Loucy (cell line): ENCODE results near the gene SLCO6A1.

ENCODE experiments used
- H2AFZ ChIP-seq: fragments of 200-600 bp; sonication (generic); 2 replicates; pipeline ENCODE4 v1.6.0; 2016; ENCODE audit warnings: antibody characterized with exemption, mild to moderate bottlenecking, low read length, moderate library complexity
- H3F3A ChIP-seq: fragments of 200-600 bp; 2 replicates; pipeline ENCODE4 v1.6.0; 2016; ENCODE audit warnings: antibody characterized with exemption, low read depth, mild to moderate bottlenecking
- H3K27me3 ChIP-seq: fragments of 200-600 bp; sonication (generic); 2 replicates; pipeline ENCODE4 v1.6.1; 2014; ENCODE audit warnings: low read length, mild to moderate bottlenecking; ENCODE audit not compliant: insufficient read depth, poor library complexity, severe bottlenecking
- H3K36me3 ChIP-seq: fragments of 200-600 bp; sonication (generic); 2 replicates; pipeline ENCODE4 v1.6.1; 2016; ENCODE audit warnings: low read length; ENCODE audit not compliant: insufficient read depth
- H3K4me1 ChIP-seq: fragments of 200-600 bp; sonication (generic); 2 replicates; pipeline ENCODE4 v1.5.1; 2014; ENCODE audit warnings: low read length, mild to moderate bottlenecking; ENCODE audit not compliant: insufficient read depth, poor library complexity, severe bottlenecking
- H3K4me2 ChIP-seq: fragments of 200-600 bp; sonication (generic); 2 replicates; pipeline ENCODE4 v1.6.0; 2014; ENCODE audit warnings: antibody characterized with exemption, low read length, low read depth, mild to moderate bottlenecking; ENCODE audit not compliant: poor library complexity, severe bottlenecking
- H3K4me3 ChIP-seq: fragments of 200-600 bp; sonication (generic); 2 replicates; pipeline ENCODE4 v1.5.1; 2014; ENCODE audit warnings: low read length, mild to moderate bottlenecking, mixed read lengths; ENCODE audit not compliant: poor library complexity, severe bottlenecking
- H3K79me2 ChIP-seq: fragments of 200-600 bp; sonication (generic); 2 replicates; pipeline ENCODE4 v1.6.1; 2014; ENCODE audit warnings: low read length; ENCODE audit not compliant: insufficient read depth
- H3K9ac ChIP-seq: fragments of 200-600 bp; sonication (generic); 2 replicates; pipeline ENCODE4 v1.6.0; 2014; ENCODE audit warnings: mild to moderate bottlenecking, low read depth, low read length, moderate library complexity; ENCODE audit not compliant: poor library complexity, severe bottlenecking
- H3K9me2 ChIP-seq: fragments of 200-600 bp; sonication (generic); replicated peaks from 2 replicates; pipeline ENCODE4 v1.6.1; 2016; ENCODE audit warnings: low read depth, low read length, mixed read lengths
- H3K9me3 ChIP-seq: fragments of 200-600 bp; sonication (generic); 2 replicates; pipeline ENCODE4 v1.6.1; 2014; ENCODE audit warnings: mild to moderate bottlenecking, antibody characterized with exemption, low read length, low read depth; ENCODE audit not compliant: insufficient read depth
- H4K20me1 ChIP-seq: fragments of 200-600 bp; sonication (generic); 2 replicates; pipeline ENCODE4 v1.6.0; 2014; ENCODE audit warnings: antibody characterized with exemption, low read length, mild to moderate bottlenecking; ENCODE audit not compliant: insufficient read depth, poor library complexity, severe bottlenecking
- CTCF ChIP-seq: fragments of 200-600 bp; sonication (generic); conservative IDR thresholded peaks from 2 replicates; pipeline ENCODE4 v1.5.1; 2014; ENCODE audit warnings: mild to moderate bottlenecking, antibody characterized with exemption, low read length
- EZH2phosphoT487 ChIP-seq: fragments of 200-600 bp; IDR thresholded peaks from 2 replicates; pipeline ENCODE4 v1.6.1; 2018; ENCODE audit warnings: antibody characterized with exemption, mild to moderate bottlenecking, moderate library complexity, borderline replicate concordance

Gene SLCO6A1

GRCh38 chr5:102531506-102531905 is 32.7 kb upstream of the SLCO6A1 start:
- no peaks in the 10 kb centered on the region for H3K4me1 ChIP-seq
- no peaks in the 10 kb centered on the region for H3F3A ChIP-seq
- no peaks in the 10 kb centered on the region for H3K79me2 ChIP-seq
- no peaks in the 10 kb centered on the region for H3K9me3 ChIP-seq
- H3K9ac ChIP-seq, result no peak overlapping the region
- TF ChIP-seq CTCF, result no peak
- no peak for TF ChIP-seq EZH2phosphoT487
- no peaks in the 10 kb centered on the region for H3K9me2 ChIP-seq
- H4K20me1 ChIP-seq, result no peaks in the 10 kb centered on the region
- no peak overlapping the region for H3K4me3 ChIP-seq
- no peaks in the 10 kb centered on the region for H3K36me3 ChIP-seq
- no peak overlapping the region for H2AFZ ChIP-seq
- no peak overlapping the region for H3K4me2 ChIP-seq
- no peaks in the 10 kb centered on the region for H3K27me3 ChIP-seq

GRCh38 chr5:102529447-102529846 is 30.6 kb upstream of the SLCO6A1 start:
- no peaks in the 10 kb centered on the region for H4K20me1 ChIP-seq
- H3K79me2 ChIP-seq, result no peaks in the 10 kb centered on the region
- H3K4me3 ChIP-seq, result no peak overlapping the region
- no peaks in the 10 kb centered on the region for H3K9me3 ChIP-seq
- H3K27me3 ChIP-seq, result no peaks in the 10 kb centered on the region
- no peaks in the 10 kb centered on the region for H3K36me3 ChIP-seq
- H3K4me2 ChIP-seq, result no peak overlapping the region
- H3F3A ChIP-seq, result no peaks in the 10 kb centered on the region
- no peaks in the 10 kb centered on the region for H3K4me1 ChIP-seq
- no peak overlapping the region for H3K9ac ChIP-seq
- no peaks in the 10 kb centered on the region for H3K9me2 ChIP-seq
- TF ChIP-seq EZH2phosphoT487 (no peak), CTCF (no peak)
- no peak overlapping the region; the same call in 1 of the 2 replicates for H2AFZ ChIP-seq

GRCh38 chr5:102529031-102529430 is 30.2 kb upstream of the SLCO6A1 start:
- Histone ChIP-seq H4K20me1 (no peaks in the 10 kb centered on the region), H3K36me3 (no peaks in the 10 kb centered on the region), H3K9me2 (no peaks in the 10 kb centered on the region), H3K4me2 (no peak overlapping the region), H3K79me2 (no peaks in the 10 kb centered on the region), H3K9ac (no peak overlapping the region), H3K4me3 (no peak overlapping the region), H3F3A (no peaks in the 10 kb centered on the region), H3K4me1 (no peaks in the 10 kb centered on the region), H2AFZ (no peak overlapping the region; the same call in 1 of the 2 replicates), H3K9me3 (no peaks in the 10 kb centered on the region), H3K27me3 (no peaks in the 10 kb centered on the region)
- TF ChIP-seq CTCF, result no peak
- TF ChIP-seq EZH2phosphoT487, result no peak
